Transverse colon (tissue), 4 donors: Measurements from ENCODE around the gene TBC1D22B. TPM values are rescaled to one million over a fixed set of nuclear protein-coding genes. Genes with fewer than 3 reads are reported as not detected.

ENCODE experiments used
- DNase-seq: peaks from one replicate; pipeline ENCODE4 v3.0.0-alpha.2; 2019
- H3K27ac ChIP-seq, 4 donors: fragments of 200-600 bp; sonication (generic); 2 replicates each; pipeline ENCODE4 v1.5.1; 2016 to 2018; ENCODE audit warnings: inconsistent platforms in 4 of 4
- H3K27me3 ChIP-seq: fragments of 200-600 bp; sonication (generic); 2 replicates; pipeline ENCODE4 v1.5.1; 2017; ENCODE audit warnings: inconsistent platforms
- H3K36me3 ChIP-seq, 4 donors: fragments of 200-600 bp; sonication (generic); 2 replicates each; pipeline ENCODE4 v1.5.1; 2017 to 2019; ENCODE audit warnings: inconsistent platforms in 4 of 4
- H3K4me1 ChIP-seq, 4 donors: fragments of 200-600 bp; sonication (generic); 2 replicates each; pipeline ENCODE4 v1.5.1; 2017 to 2020; ENCODE audit warnings: inconsistent platforms in 4 of 4
- H3K4me3 ChIP-seq, 4 donors: fragments of 200-600 bp; sonication (generic); 1 replicate in 1 of 4; 2 replicates in 3 of 4; pipeline versions ENCODE4 v1.5.1 to v1.6.1; 2017 to 2019; ENCODE audit warnings: inconsistent platforms in 4 of 4
- H3K9me3 ChIP-seq, 2 donors: fragments of 200-600 bp; sonication (generic); 2 replicates each; pipeline ENCODE4 v1.5.1; 2017 to 2019; ENCODE audit warnings: inconsistent platforms in 2 of 2
- EP300 ChIP-seq: sonication (generic); formaldehyde crosslinking; IDR thresholded peaks from one replicate; pipeline ENCODE4 v1.6.1; 2017; ENCODE audit warnings: antibody characterized with exemption, low read depth
- POLR2A ChIP-seq: fragments of 450-650 bp; IDR thresholded peaks from one replicate; pipeline ENCODE4 v1.6.1; 2016; ENCODE audit warnings: antibody characterized with exemption, mild to moderate bottlenecking, moderate library complexity
- POLR2AphosphoS5 ChIP-seq, 3 donors: sonication (generic); formaldehyde crosslinking; IDR thresholded peaks; one replicate each; pipeline ENCODE4 v1.6.1; 2016; ENCODE audit warnings: antibody characterized with exemption in 3 of 3
- WGBS, 2 donors: methylation state at CpG; one replicate each; pipeline ENCODE4 v1.1.5; 2018; ENCODE audit warnings: low coverage in 1 of 2; 5-methylcytosine and 5-hydroxymethylcytosine counted together
- in situ Hi-C, 4 donors: fragments of 200-750 bp; cut with MboI; loops; one replicate each; pipeline versions ENCODE4 v1.15.0 to v1.15.1; 2017; ENCODE audit warnings: low sequenced_read_pairs in 3 of 4, low pct_ligation_motif_present in 1 of 4, low pct_unique_long_range_greater_than_20kb in 1 of 4
- intact Hi-C: fragments of 100-400 bp; cut with DNase I; formaldehyde crosslinking; loops from one replicate; pipeline ENCODE4 v1.15.1; 2023; ENCODE audit warnings: low total_unique reads
- total RNA-seq, 4 donors: library from RNA; depleted of rRNA; stranded (reverse); fragments of >200 nt; gene quantifications; one replicate each; pipeline ENCODE4 v1.1.0, GENCODE V29; 2016
- TF ChIP-seq, protein P1 (sequence below), 5 experiments: fragments of 200-600 bp in 3 of 5; fragments of 450-650 bp in 2 of 5; sonication (generic) in 3 of 5; IDR thresholded peaks; 1 replicate in 2 of 5; 2 replicates in 3 of 5; pipeline ENCODE4 v1.5.1; 2016 to 2017; ENCODE audit warnings: antibody characterized with exemption in 5 of 5, inconsistent platforms in 3 of 5, mild to moderate bottlenecking in 2 of 5, moderate library complexity in 1 of 5

TBC1D22B gene
- total RNA-seq, 4 donors from 2014 or later = 9.0 to 15.7 (median 12.6) TPM

GRCh38 chr6:37319856-37320480 is 62.4 kb downstream of the TBC1D22B start:
- WGBS, 2 donors = 78 to 82% methylated on average over 4 of the region's 4 CpGs
- in situ Hi-C loops (no loop called here), intact Hi-C loops (loop anchor here (10.0 kb wide), 2 partner anchors 245 to 375 kb away; partner anchors contain the start of gene MDGA1)
- H3K4me3 ChIP-seq = no peak overlapping the region
- H3K27me3 ChIP-seq = no peaks in the 10 kb centered on the region
- TF ChIP-seq POLR2AphosphoS5 (IDR thresholded peaks at IDR 0.05) (no peak), POLR2A (no peak)
- TF ChIP-seq, protein P1, sequence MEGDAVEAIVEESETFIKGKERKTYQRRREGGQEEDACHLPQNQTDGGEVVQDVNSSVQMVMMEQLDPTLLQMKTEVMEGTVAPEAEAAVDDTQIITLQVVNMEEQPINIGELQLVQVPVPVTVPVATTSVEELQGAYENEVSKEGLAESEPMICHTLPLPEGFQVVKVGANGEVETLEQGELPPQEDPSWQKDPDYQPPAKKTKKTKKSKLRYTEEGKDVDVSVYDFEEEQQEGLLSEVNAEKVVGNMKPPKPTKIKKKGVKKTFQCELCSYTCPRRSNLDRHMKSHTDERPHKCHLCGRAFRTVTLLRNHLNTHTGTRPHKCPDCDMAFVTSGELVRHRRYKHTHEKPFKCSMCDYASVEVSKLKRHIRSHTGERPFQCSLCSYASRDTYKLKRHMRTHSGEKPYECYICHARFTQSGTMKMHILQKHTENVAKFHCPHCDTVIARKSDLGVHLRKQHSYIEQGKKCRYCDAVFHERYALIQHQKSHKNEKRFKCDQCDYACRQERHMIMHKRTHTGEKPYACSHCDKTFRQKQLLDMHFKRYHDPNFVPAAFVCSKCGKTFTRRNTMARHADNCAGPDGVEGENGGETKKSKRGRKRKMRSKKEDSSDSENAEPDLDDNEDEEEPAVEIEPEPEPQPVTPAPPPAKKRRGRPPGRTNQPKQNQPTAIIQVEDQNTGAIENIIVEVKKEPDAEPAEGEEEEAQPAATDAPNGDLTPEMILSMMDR (IDR thresholded peaks at IDR 0.05) = no peak
- H3K4me1 ChIP-seq = peaks cover 6 to 18% (median 8%) of the 10 kb centered on the region in 4 donors
- peaks cover 0 to 25% (median 10%) of the 10 kb centered on the region in 4 donors for H3K36me3 ChIP-seq
- H3K9me3 ChIP-seq = no peaks in the 10 kb centered on the region
- H3K27ac ChIP-seq = no peak overlapping the region
- no peak for DNase-seq

DNA sequence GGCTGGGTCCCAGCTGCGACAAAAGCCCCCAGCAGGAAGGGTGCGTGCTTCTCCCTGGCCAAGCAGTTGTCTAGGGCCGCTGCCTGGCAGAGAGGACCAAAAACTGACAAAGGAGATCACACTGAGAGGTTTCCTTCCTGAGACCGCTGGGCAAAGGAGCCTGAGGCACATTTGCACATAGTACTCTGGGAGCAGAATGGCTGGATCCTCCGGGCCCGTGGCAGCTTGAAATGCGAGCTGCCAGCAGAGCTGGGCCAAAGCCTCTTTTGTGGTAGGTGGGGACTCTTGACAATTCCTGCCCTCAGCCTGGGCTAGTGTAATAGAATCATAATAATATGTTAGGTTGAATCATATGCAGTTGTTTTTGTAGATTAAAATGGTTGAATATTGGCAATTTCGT is 63.1 kb downstream of the TBC1D22B start:
- H3K27me3 ChIP-seq = no peaks in the 10 kb centered on the region
- H3K4me3 ChIP-seq = no peak overlapping the region
- no peak for DNase-seq
- in situ Hi-C loops = no loop called here
- H3K9me3 ChIP-seq = no peaks in the 10 kb centered on the region
- H3K27ac ChIP-seq = no peak overlapping the region
- H3K36me3 ChIP-seq = peaks cover 0 to 23% (median 8%) of the 10 kb centered on the region in 4 donors
- intact Hi-C loops = loop anchor here (10.0 kb wide), 2 partner anchors 244 to 374 kb away; partner anchors contain the start of gene MDGA1
- 87 to 90% methylated on average over 2 to 8 of the region's 8 CpGs for WGBS, 2 donors
- no peak for TF ChIP-seq POLR2A
- no peak for TF ChIP-seq EP300
- TF ChIP-seq, protein P1 (IDR thresholded peaks at IDR 0.05) = no peak
- no peak for TF ChIP-seq POLR2AphosphoS5 (IDR thresholded peaks at IDR 0.05)
- H3K4me1 ChIP-seq = peaks cover 7 to 21% (median 8%) of the 10 kb centered on the region in 4 donors

DNA sequence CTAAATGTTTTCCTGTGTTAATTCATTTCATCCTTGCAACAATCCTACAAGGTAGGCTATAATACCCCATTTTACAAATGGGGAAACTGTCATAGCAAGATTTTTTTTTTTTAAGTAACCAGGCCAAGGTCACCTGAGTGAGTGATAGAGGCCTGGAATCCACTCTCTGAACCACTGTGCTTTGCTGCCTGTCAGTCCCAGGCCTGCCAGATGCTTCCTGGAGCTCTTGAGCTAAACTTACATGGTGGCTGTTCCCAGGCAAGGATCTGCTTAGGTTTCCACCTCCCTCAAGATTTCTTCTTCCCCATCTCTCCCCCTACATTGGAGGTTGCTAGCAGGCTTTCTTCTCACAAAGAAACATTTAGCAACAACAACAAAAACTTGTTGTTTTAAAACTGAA is 63.5 kb downstream of the TBC1D22B start:
- no peaks in the 10 kb centered on the region for H3K9me3 ChIP-seq
- H3K4me3 ChIP-seq = no peak overlapping the region
- TF ChIP-seq, protein P1 (IDR thresholded peaks at IDR 0.05) = no peak
- TF ChIP-seq POLR2AphosphoS5 (IDR thresholded peaks at IDR 0.05) (no peak), POLR2A (no peak), EP300 (no peak)
- no peak for DNase-seq
- H3K27ac ChIP-seq = no peak overlapping the region
- intact Hi-C loops = loop anchor here (10.0 kb wide), 2 partner anchors 244 to 374 kb away; partner anchors contain the start of gene MDGA1
- no peaks in the 10 kb centered on the region for H3K27me3 ChIP-seq
- H3K36me3 ChIP-seq = peaks cover 0 to 18% (median 6%) of the 10 kb centered on the region in 4 donors
- in situ Hi-C loops = no loop called here
- peaks cover 7 to 21% (median 8%) of the 10 kb centered on the region in 4 donors for H3K4me1 ChIP-seq

GRCh38 chr6:37321516-37322415 is 64.2 kb downstream of the TBC1D22B start:
- Histone ChIP-seq H3K4me1 (peaks cover 7 to 21% (median 8%) of the 10 kb centered on the region in 4 donors), H3K9me3 (no peaks in the 10 kb centered on the region), H3K27me3 (no peaks in the 10 kb centered on the region), H3K36me3 (peaks cover 0 to 13% (median 4%) of the 10 kb centered on the region in 4 donors), H3K4me3 (no peak overlapping the region), H3K27ac (no peak overlapping the region)
- WGBS, 2 donors = 88% methylated on average over 8 of the region's 8 CpGs; no CpG with 5 or more reads in 1 of the 2 donors
- TF ChIP-seq EP300 (no peak), POLR2AphosphoS5 (IDR thresholded peaks at IDR 0.05) (no peak)
- in situ Hi-C loops (no loop called here), intact Hi-C loops (loop anchor here (10.0 kb wide), 2 partner anchors 243 to 373 kb away; partner anchors contain the start of gene MDGA1)
- DNase-seq = no peak
